ENCODE results near the gene VDAC1. TPM values are rescaled to one million over a fixed set of nuclear protein-coding genes. Genes with fewer than 3 reads are reported as not detected.

Gene VDAC1
- total and polyA plus RNA-seq, 2 donors (not counting 3 experiments of a cell fraction or from before 2014, with no cell fraction given): 116 to 247 TPM

- DNase-seq (ENCODE audit: low read depth, low spot score): no peak
- intact Hi-C loops (cut with micrococcal nuclease): no loop called here
These were observed 26.9 kb downstream of the VDAC1 start for GRCh38 chr5:133977858-133978257.

GRCh38 chr5:133977161-133977787 lies 27.5 kb downstream of the VDAC1 start:
- H3K27me3 ChIP-seq (ENCODE audit: control insufficient read depth in 2 of 2, insufficient read depth in 2 of 2, low read length in 2 of 2): no peaks in the 10 kb centered on the region
- intact Hi-C loops (cut with micrococcal nuclease): no loop called here
- no peaks in the 10 kb centered on the region for H3K9me1 ChIP-seq (replicated peaks; ENCODE audit: control insufficient read depth, extremely low read depth, insufficient read depth, low read length)
- no peak for FAIRE-seq
- H3K9me3 ChIP-seq (replicated peaks; ENCODE audit: control insufficient read depth, insufficient read depth, low read length): no peaks in the 10 kb centered on the region
- peaks cover 22 to 35% of the 10 kb centered on the region in 2 experiments for H3K36me3 ChIP-seq (ENCODE audit: control insufficient read depth in 2 of 2, extremely low read depth in 1 of 2, insufficient read depth in 2 of 2, low read length in 2 of 2)
- TF ChIP-seq POLR2A (IDR thresholded peaks at IDR 0.05; ENCODE audit: low read depth, low read length) (no peak), GATA2 (IDR thresholded peaks at IDR 0.05; ENCODE audit: insufficient read depth, insufficient read length, low read depth, low read length) (no peak), FOS (IDR thresholded peaks at IDR 0.05; ENCODE audit: borderline replicate concordance, insufficient read depth, low read length) (no peak), MYC (IDR thresholded peaks at IDR 0.05; ENCODE audit: low read depth, low read length) (no peak), POLR2AphosphoS5 (IDR thresholded peaks at IDR 0.05; ENCODE audit: insufficient read depth, low read depth, low read length) (no peak), MAX (IDR thresholded peaks at IDR 0.05; ENCODE audit: insufficient read depth, insufficient read length) (no peak), EZH2 (IDR thresholded peaks at IDR 0.05; ENCODE audit: borderline replicate concordance, low read depth, low read length, severe bottlenecking) (no peak), JUN (IDR thresholded peaks at IDR 0.05; ENCODE audit: borderline replicate concordance, insufficient read depth, insufficient read length, low read depth) (no peak), CTCF (IDR thresholded peaks at IDR 0.05; ENCODE audit: extremely low read depth in 1 of 2, insufficient read depth in 1 of 2, low read depth in 1 of 2, low read length in 2 of 2) (no peak)
- no peak overlapping the region for H3K4me2 ChIP-seq (ENCODE audit: insufficient read depth, low read length)
- H3K27ac ChIP-seq (ENCODE audit: insufficient read depth, low read depth, low read length): peak overlapping the region; percentile 41
- BruUV-seq (replicated peaks): no TSS peak
- H4K20me1 ChIP-seq (replicated peaks; ENCODE audit: control insufficient read depth, extremely low read depth, insufficient read depth, low read length): peaks cover 2% of the 10 kb centered on the region
- no peak for DNase-seq (ENCODE audit: low read depth, low spot score)
- ChIA-PET POLR2A (no interaction called here), CTCF (interaction anchor here (0.6 to 2.4 kb wide), 4 partner anchors 8 to 957 kb away, joined by 3 to 9 read pairs (median 4); no protein-coding TSS in a partner anchor)
- no peak overlapping the region for H2AFZ ChIP-seq (ENCODE audit: low read depth, low read length)
- H3K9ac ChIP-seq (replicated peaks; ENCODE audit: extremely low read depth, insufficient read depth, low read length): no peak overlapping the region
- peaks cover 26% of the 10 kb centered on the region for H3K79me2 ChIP-seq (ENCODE audit: control insufficient read depth, insufficient read depth, low read length)
- dilution Hi-C loops (cut with MboI; ENCODE audit: extremely low pct_ligation_motif_present, low sequenced_read_pairs): no loop called here
- H3K4me1 ChIP-seq (ENCODE audit: control insufficient read depth, extremely low read depth, insufficient read depth, low read length): no peaks in the 10 kb centered on the region
- no peak overlapping the region for H3K4me3 ChIP-seq (replicated peaks in 1 of 3; ENCODE audit: insufficient read depth in 1 of 3, low read depth in 1 of 3, low read length in 3 of 3)

More at GRCh38 chr5:133977858-133978257, 26.9 kb downstream of the VDAC1 start:
- BruUV-seq (replicated peaks): no TSS peak
- H3K4me3 ChIP-seq (replicated peaks in 1 of 3; ENCODE audit: insufficient read depth in 1 of 3, low read depth in 1 of 3, low read length in 3 of 3): no peak overlapping the region
- peak overlapping the region; percentile 41 for H3K27ac ChIP-seq (ENCODE audit: insufficient read depth, low read depth, low read length)
- peaks cover 2% of the 10 kb centered on the region for H4K20me1 ChIP-seq (replicated peaks; ENCODE audit: control insufficient read depth, extremely low read depth, insufficient read depth, low read length)
- H3K36me3 ChIP-seq (ENCODE audit: control insufficient read depth in 2 of 2, extremely low read depth in 1 of 2, insufficient read depth in 2 of 2, low read length in 2 of 2): peaks cover 19 to 33% of the 10 kb centered on the region in 2 experiments
- dilution Hi-C loops (cut with MboI; ENCODE audit: extremely low pct_ligation_motif_present, low sequenced_read_pairs): no loop called here
- H2AFZ ChIP-seq (ENCODE audit: low read depth, low read length): no peak overlapping the region
- H3K9me3 ChIP-seq (replicated peaks; ENCODE audit: control insufficient read depth, insufficient read depth, low read length): no peaks in the 10 kb centered on the region
- FAIRE-seq: peak; percentile 21
- no peak overlapping the region for H3K4me2 ChIP-seq (ENCODE audit: insufficient read depth, low read length)
- TF ChIP-seq JUN (IDR thresholded peaks at IDR 0.05; ENCODE audit: borderline replicate concordance, insufficient read depth, insufficient read length, low read depth) (no peak), POLR2A (IDR thresholded peaks at IDR 0.05; ENCODE audit: low read depth, low read length) (no peak), FOS (IDR thresholded peaks at IDR 0.05; ENCODE audit: borderline replicate concordance, insufficient read depth, low read length) (peak; percentile 27)
- H3K9ac ChIP-seq (replicated peaks; ENCODE audit: extremely low read depth, insufficient read depth, low read length): no peak overlapping the region
- H3K4me1 ChIP-seq (ENCODE audit: control insufficient read depth, extremely low read depth, insufficient read depth, low read length): no peaks in the 10 kb centered on the region
- no peaks in the 10 kb centered on the region for H3K27me3 ChIP-seq (ENCODE audit: control insufficient read depth in 2 of 2, insufficient read depth in 2 of 2, low read length in 2 of 2)
- ChIA-PET POLR2A (no interaction called here), CTCF (interaction anchor here (1.2 to 2.4 kb wide), 4 partner anchors 8 to 555 kb away, joined by 3 to 11 read pairs (median 7); no protein-coding TSS in a partner anchor)
- H3K9me1 ChIP-seq (replicated peaks; ENCODE audit: control insufficient read depth, extremely low read depth, insufficient read depth, low read length): no peaks in the 10 kb centered on the region
- H3K79me2 ChIP-seq (ENCODE audit: control insufficient read depth, insufficient read depth, low read length): peaks cover 26% of the 10 kb centered on the region

All from endothelial cell of umbilical vein (primary cell).